ENCODE results near the gene SLX9.

Gene SLX9

GRCh38 chr21:44967082-44968047 lies 27.5 kb downstream of the SLX9 start:
- no peak for TF ChIP-seq CTCF (IDR thresholded peaks at IDR 0.05)
- peaks cover 19% of the 10 kb centered on the region for H3K9me3 Mint-ChIP-seq

GRCh38 chr21:44969066-44969670 lies 29.3 kb downstream of the SLX9 start:
- peak overlapping the region; percentile 90 for H3K27ac Mint-ChIP-seq
- H3K4me3 Mint-ChIP-seq, result no peak overlapping the region
- peaks cover 14% of the 10 kb centered on the region for H3K9me3 Mint-ChIP-seq
- peaks cover 3% of the 10 kb centered on the region for H3K27me3 Mint-ChIP-seq (ENCODE audit: low read depth, poor library complexity)
- TF ChIP-seq CTCF (IDR thresholded peaks at IDR 0.05), result no peak
- DNase-seq, result no peak
- peaks cover 31% of the 10 kb centered on the region for H3K36me3 Mint-ChIP-seq (ENCODE audit: low read depth)
- H3K4me1 Mint-ChIP-seq, result peaks cover 47% of the 10 kb centered on the region

More at GRCh38 chr21:44967082-44968047, 27.5 kb downstream of the SLX9 start:
- DNase-seq, result no peak
- no peak overlapping the region for H3K27ac Mint-ChIP-seq
- peaks cover 7% of the 10 kb centered on the region for H3K27me3 Mint-ChIP-seq (ENCODE audit: low read depth, poor library complexity)
- H3K36me3 Mint-ChIP-seq (ENCODE audit: low read depth), result peaks cover 43% of the 10 kb centered on the region
- peaks cover 58% of the 10 kb centered on the region for H3K4me1 Mint-ChIP-seq
- no peak overlapping the region for H3K4me3 Mint-ChIP-seq

GRCh38 chr21:44969931-44970755 lies 30.3 kb downstream of the SLX9 start:
- H3K4me1 Mint-ChIP-seq, result peaks cover 38% of the 10 kb centered on the region
- peak overlapping the region; percentile 90 for H3K27ac Mint-ChIP-seq
- no peak overlapping the region for H3K4me3 Mint-ChIP-seq
- TF ChIP-seq CTCF (IDR thresholded peaks at IDR 0.05), result no peak
- peaks cover 25% of the 10 kb centered on the region for H3K36me3 Mint-ChIP-seq (ENCODE audit: low read depth)
- no peak for DNase-seq
- H3K27me3 Mint-ChIP-seq (ENCODE audit: low read depth, poor library complexity), result no peaks in the 10 kb centered on the region
- peaks cover 4% of the 10 kb centered on the region for H3K9me3 Mint-ChIP-seq

GRCh38 chr21:44970766-44971671 lies 31.2 kb downstream of the SLX9 start:
- H3K9me3 Mint-ChIP-seq, result no peaks in the 10 kb centered on the region
- peaks cover 33% of the 10 kb centered on the region for H3K4me1 Mint-ChIP-seq
- H3K27ac Mint-ChIP-seq, result no peak overlapping the region

More at GRCh38 chr21:44970766-44971671, 31.2 kb downstream of the SLX9 start:
- no peak for DNase-seq
- H3K36me3 Mint-ChIP-seq (ENCODE audit: low read depth), result peaks cover 20% of the 10 kb centered on the region
- H3K4me3 Mint-ChIP-seq, result no peak overlapping the region
- TF ChIP-seq CTCF (IDR thresholded peaks at IDR 0.05), result no peak
- no peaks in the 10 kb centered on the region for H3K27me3 Mint-ChIP-seq (ENCODE audit: low read depth, poor library complexity)

Data from nephron progenitor cell (in vitro differentiated cells).